Adrenal gland (tissue), 5 donors: Measurements from ENCODE around the gene ACACB.

ENCODE experiments used
- CTCF ChIP-seq, 6 experiments: fragments of 450-650 bp in 4 of 6; fragments of 200-600 bp in 2 of 6; sonication (generic) in 1 of 6; IDR thresholded peaks; 1 replicate in 5 of 6; 2 replicates in 1 of 6; pipeline versions ENCODE4 v1.5.1 to v1.8.0; 2016 to 2021; ENCODE audit warnings: antibody characterized with exemption in 6 of 6, mild to moderate bottlenecking in 2 of 6, moderate library complexity in 1 of 6
- POLR2A ChIP-seq, 2 donors: fragments of 450-650 bp; IDR thresholded peaks; one replicate each; pipeline ENCODE4 v1.6.1; 2017; ENCODE audit warnings: antibody characterized with exemption in 2 of 2, mild to moderate bottlenecking in 2 of 2, moderate library complexity in 1 of 2
- donor health status: DM: no; HTN: no; CAD: no.

- TF ChIP-seq CTCF (IDR thresholded peaks at IDR 0.05) (no peak), POLR2A (IDR thresholded peaks at IDR 0.05) (no peak)
These were observed 8.7 kb downstream of the ACACB start for GRCh38 chr12:109124878-109125648.
